IMR-90 (cell line): Measurements from ENCODE around the gene QSER1.

Source experiments
- CTCF ChIP-seq: conservative IDR thresholded peaks from 2 replicates; pipeline ENCODE4 v1.5.1; 2012; ENCODE audit warnings: mild to moderate bottlenecking, low read depth, low read length, improper control_type of control experiment
- FOS ChIP-seq: fragments of 150-350 bp; IDR thresholded peaks from 2 replicates; pipeline ENCODE4 v1.6.1; 2016; ENCODE audit warnings: low read depth, low read length
- MAZ ChIP-seq: IDR thresholded peaks from 2 replicates; pipeline ENCODE4 v1.6.1; 2012; ENCODE audit warnings: low read depth, mild to moderate bottlenecking, low read length, improper control_type of control experiment, moderate library complexity, borderline replicate concordance
- USF2 ChIP-seq: fragments of 150-350 bp; IDR thresholded peaks from 2 replicates; pipeline ENCODE4 v1.6.1; 2017; ENCODE audit warnings: mild to moderate bottlenecking, antibody characterized with exemption, low read length, low read depth

GRCh38 chr11:32883421-32883820 lies 9.2 kb upstream of the QSER1 start:
- TF ChIP-seq CTCF = no peak
- TF ChIP-seq MAZ = no peak
- TF ChIP-seq USF2 = no peak
- TF ChIP-seq FOS = no peak
